HG02885 (cell line): Measurements from ENCODE around the gene RECK.
"Not testable (repeated sequence)": the region's sequence is repeated elsewhere in the genome, so short reads cannot be mapped to it uniquely, and the experiment has no call there.

Experiments
- ATAC-seq: cut with Tn5 transposase; IDR thresholded peaks from one replicate; pipeline ENCODE4 v1.9.1; 2021; ENCODE audit warnings: mild to moderate bottlenecking; ENCODE audit not compliant: unreplicated experiment, poor library complexity

Gene RECK

DNA sequence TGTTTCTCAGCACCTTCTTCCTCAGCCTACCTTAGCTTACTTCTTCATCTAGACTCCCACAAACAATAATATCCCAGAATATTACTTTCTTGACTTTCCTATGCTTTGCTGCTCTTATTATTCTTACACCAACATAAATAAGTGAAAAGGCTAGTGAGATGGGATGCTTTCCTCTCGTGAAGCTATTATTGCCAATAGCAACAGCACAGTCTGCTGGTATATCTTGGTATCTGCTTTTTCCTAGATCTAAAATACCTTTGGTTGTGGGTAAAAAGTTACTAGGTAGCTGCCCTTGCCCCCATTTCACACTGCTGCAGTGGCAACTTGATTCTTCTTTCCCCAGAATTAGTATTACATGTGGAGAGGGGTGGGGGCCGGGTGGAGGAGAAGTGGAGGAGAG, 73.7 kb downstream of the RECK start:
- ATAC-seq = no peak

DNA sequence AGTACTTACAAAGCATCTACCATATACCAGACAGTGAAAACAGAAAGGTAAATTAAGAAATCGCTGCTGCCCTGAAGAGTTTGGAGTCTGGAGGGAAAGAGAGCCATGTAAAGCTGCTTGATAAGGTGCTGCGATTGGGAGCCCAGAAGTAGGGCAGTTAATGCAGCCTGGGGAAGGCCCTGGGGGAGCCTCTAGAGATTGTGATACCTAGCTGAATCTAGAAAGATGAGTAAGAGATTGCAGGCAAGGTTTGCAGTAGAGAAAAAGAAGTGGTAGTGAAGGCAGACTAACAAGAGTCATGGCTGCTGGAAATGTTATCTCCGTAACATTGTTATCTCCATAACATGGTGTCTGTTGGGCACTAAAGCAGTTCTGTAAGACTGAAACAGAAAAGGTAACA, 75.8 kb downstream of the RECK start:
- no peak for ATAC-seq

DNA sequence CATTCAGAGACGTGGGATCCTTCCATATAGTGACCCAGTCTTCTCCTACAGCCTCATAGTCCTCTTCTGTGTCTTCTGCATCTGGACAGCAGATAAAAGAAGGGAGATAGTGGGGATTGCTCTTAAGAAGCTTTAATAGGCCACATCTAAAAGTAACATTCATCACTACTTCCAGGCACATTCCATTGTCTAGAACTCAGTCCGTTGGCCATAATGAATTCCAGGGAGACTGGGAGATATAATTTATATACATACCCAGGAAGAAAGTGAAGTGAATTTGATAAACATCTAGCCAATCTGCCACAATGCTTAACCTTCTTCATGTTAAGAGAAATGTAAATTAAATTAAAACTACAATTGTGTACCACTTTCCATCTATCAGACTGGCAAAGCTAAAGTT, 77.3 kb downstream of the RECK start:
- no peak for ATAC-seq

DNA sequence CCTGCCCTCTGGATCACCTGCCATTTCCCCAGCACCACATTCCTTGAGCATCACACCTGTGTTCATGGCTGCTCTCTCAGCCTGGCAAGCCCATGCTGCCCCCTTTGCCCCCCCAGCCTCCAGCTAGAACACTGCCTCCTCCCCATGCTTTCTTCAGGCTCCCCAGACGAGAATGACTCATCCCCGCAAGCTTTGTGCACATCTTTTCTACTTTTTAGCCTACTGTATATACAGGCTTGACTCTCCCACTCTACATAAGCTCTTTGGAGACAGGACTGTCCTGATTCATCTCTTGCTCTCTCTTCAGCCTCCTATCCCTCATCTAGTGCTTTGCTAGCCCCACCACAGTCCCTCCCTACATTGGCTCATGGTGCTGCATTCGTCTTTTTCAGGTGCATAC, 79.9 kb downstream of the RECK start:
- no peak for ATAC-seq

DNA sequence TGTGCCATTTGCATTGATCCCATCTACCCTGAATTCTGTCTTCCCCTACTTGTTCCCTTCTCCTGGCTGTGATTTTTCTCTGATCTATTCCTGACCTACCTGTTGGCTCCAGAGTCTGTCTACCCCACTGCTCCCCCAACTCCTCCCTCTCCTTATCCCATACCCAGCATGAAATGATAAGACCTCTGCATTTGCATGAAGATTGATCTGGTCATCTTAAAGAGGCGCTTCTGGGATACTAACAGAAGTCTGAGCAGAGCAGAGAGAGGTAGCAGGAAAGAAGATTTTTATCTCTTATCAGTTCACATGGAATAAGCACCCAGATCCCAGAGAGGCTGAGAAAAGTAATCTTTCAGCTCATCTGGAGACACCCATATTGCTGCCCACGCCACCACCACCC, 81.5 kb downstream of the RECK start:
- ATAC-seq = no peak

DNA sequence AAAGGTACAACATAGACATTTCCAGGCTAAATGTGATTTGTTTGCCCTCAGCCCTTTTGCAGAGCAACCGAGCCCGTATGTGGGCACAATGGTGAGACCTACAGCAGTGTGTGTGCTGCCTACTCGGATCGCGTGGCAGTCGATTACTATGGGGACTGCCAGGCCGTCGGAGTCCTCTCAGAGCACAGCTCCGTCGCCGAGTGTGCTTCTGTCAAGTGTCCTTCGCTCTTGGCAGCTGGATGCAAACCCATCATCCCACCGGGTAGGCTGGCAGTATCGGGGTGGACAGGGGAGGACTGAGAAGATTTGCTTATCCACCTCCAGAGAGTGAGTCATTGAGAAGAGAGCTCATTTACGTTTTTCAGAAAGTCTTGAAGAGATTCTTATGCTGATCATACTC, 82.0 kb downstream of the RECK start:
- no peak for ATAC-seq

DNA sequence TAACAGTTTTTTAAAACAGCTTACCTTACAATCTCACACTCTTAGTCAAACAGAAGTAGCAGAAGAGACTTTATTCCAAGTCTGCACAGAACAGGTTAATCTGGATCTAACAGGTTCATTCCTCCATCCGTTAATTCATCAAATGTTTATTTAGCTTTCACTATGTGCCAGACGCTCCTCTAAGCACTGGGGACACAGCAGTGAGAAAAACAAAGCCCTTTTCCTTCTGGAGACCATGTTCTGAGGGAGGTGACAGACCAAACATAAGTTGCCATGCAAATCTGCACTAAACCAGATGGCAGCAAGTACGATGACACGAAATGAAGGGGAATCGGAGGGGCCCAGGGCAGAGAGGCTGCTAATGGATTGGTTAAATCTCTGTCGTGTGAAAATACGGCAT, 82.8 kb downstream of the RECK start:
- ATAC-seq = no peak

DNA sequence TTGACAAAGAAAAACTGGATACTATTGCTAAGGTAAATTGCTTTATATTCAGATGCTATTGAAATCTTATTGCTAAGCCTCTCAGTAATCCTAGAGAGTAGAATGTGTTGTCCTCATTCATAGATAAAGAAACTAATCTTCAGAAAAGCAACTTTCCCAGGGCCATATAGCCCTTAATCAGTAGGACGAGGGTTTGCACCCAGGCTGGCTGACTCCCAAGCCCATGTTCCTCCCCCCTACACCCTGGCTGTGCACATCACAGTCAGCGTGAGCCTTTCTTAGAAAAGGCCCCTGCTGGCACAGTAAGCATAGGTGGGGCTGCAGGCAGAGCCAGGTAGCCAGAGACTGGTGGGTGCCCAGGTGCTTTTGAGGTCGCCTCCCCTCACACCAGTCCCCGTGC, 84.0 kb downstream of the RECK start:
- ATAC-seq = no peak

DNA sequence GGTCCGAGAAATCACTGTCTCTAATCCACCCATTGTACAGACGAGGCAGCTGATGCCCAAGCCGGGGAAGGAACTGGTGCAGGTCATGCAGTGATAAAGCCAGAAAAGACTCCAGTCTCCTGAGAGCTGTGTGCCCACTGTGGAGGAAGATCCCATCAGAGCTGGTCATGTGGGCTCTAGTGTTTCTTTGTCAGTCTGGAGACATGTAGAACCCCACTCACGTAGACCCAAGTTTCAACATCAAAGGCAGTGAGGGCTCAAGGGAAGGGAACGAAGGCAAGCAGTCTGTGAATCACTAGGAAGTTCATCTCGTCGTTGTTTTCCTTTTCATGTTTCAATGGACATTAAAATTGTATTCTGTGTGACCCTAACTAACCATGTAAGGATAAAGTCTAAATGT, 85.3 kb downstream of the RECK start:
- no peak for ATAC-seq

DNA sequence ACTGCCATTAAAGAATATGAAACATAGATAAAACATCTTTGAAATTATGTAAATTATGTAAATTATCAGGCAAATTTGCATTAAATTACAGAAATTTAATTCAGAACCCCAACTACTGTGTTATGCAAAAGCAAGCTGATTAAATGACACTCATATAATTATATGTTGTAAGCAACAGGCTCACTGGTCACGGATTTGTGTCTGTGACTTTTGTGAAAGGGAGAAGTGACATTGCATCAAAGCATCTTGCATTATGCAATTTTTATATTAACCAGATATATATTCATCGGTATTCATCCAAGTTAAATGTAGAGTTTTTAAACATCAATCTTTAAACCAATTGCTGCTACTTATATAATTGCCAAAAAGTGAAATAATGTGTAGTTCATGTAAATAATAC, 86.8 kb downstream of the RECK start:
- no peak for ATAC-seq

DNA sequence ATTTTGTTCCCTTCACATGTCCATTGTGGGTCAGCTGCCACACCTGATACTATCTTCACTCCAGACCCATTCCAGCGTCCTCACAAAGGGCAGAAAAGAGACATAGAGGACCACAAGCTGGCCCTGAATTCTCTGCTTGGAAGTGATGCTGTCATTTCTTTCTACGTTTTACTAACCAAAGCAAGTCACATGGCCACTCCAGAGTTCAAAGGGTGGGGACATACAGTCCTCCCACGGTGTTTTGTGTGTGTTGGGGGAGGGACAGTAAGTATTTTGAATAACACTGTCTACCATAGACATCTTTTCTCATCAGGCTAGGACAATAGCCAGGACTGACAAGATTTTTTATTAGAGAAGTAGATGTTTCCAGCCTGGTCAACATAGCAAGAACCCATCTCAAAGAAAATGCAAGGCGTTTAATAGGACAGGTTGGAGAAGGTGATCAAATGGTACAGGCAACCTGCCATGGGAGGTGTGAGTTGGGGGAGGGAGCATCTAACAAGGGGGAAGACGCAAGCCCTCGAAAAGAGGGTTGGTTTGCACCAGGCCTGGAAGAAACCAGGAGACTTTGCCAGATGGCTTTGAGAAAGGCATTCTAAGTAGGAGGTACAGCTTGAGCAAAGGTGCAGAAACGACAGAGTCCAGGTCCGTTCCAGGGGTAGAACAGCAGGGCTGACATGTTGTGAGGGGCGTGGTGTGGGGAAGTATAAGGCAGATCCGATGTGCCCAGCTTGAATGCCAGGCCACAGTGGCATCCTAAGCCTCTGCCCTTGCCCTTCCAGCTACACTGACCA, 88.5 kb downstream of the RECK start:
- no peak for ATAC-seq

DNA sequence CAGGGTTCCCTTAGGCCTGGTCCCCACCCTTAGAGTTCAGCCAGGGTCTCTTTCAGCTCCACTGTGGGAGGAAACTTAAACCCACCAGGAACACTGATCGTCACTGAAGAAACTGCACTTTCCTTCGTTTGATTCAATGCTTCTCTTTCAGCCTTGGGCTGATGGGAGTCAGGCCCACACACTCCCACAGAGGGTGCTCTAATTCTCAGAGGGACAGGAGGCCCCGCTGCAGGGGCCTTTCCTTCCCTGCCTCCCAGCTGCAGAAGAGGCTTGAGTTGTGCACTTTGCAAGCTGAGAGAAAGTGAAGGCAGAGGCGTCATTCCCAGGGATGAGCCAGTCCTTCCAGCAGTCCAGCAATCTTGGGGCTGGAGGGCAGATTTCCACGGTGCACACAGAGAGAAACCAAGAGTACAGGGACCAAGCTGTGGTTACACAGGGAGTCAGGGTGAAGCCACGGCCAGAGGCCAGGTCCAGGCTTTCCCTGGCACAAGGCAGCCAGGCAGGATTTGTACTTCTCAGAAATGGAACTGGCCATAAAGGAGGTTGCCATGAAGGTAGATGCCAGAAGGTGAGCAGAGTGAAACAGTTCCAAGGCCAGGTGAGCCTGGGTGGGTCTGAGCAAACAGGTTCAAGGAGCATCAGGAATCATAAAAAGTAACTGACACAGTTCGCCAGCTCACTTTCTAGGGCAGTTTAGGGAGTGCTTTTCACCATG, 89.5 kb downstream of the RECK start:
- ATAC-seq = no peak

DNA sequence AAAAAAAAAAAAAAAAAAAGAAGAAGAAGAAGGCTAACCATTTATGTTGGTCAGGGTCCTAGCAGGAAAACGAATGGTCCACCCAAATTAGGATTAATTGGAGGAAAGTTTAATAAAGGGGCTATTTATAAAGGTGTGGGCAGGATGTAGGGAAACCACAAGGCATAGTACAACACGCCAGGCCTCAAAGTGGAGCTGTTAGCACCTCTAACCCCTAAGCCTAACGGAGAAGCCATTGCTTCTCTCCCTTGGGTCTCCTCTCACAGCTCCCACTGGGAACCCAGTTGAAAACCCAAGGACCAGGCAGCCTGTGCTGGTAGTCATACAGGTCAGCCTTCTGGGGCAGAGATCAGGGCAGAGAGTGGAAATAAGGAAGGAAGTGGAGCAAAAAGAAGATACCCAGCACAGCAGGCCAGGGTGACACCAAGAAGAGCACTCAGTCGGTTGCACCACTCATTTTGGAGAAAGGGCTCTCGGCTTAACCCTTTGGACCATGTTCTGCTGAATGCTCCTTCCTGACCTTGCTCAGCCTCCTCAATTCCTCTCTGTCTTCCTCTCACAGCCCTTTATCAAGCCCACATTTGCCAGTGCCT, 91.0 kb downstream of the RECK start:
- no peak for ATAC-seq

DNA sequence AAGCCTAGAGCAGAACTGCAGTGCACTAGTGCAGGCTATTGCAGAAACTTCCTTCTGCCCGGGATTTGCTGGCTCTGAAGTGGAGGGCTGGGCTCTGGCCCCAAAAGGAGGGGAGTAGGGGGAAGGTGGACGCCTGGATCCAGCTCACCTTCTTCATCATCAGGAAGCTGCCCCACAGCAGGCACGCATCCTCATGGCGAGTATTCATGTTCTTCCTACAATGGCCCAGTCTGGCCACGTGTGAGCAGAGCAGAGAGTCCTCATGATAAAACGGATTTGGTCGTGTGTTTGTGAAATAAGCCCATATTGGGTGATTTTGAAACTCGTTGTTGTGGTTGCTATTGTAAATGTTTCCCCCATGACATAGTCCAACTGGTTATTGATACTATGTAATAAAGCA, 91.6 kb downstream of the RECK start:
- ATAC-seq = no peak

DNA sequence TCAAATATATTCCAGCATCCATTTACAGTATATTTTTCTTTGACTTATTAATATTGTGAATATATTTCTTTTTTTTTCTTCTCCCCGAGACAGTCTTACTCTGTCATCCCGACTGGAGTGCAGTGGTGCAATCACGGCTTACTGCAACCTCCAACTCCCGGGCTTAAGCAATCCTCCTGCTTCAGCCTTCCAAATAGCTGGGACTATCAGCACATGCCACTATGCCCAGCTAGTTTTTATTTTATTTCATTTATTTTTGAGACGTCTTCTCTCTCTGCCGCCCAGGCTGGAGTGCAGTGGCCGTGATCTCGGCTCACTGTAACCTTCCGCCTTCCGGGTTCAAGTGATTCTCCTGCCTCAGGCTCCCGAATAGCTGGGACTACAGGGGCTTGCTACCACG, 92.4 kb downstream of the RECK start:
- no peak for ATAC-seq

DNA sequence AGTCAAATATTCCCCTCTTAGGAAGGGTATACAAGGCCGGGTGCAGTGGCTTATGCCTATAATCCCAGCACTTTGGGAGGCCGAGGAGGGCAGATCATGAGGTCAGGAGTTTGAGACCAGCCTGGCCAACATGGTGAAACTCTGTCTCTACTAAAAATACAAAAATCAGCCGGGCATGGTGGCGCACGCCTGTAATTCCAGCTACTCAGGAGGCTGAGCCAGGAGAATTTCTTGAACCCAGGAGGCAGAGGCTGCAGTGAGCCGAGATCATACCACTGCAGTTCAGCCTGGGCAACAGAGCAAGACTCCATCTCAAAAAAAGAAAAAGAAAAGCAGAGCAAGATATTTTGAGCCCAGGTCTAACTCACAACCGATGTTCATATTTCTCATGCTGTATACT, 95.0 kb downstream of the RECK start:
- not testable (repeated sequence) for ATAC-seq

DNA sequence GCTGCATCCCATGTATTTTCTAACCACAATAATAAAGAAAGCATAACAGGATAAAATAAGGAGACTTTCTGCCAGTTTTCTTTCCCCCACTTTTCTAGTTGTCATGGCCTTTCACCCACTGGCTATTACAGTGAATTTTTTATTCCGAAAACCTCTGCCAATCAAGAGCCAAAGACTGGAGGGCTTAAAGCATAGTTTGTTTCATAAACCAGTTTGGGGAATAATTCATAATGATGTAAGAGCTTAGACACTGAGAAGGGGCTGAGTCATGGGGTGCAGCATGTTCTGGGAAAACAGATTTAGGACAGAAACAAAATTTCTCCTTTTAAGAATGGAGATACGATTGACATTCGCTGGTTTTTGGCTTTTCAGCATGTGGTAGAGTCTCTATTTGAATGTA, 95.4 kb downstream of the RECK start:
- ATAC-seq = no peak

DNA sequence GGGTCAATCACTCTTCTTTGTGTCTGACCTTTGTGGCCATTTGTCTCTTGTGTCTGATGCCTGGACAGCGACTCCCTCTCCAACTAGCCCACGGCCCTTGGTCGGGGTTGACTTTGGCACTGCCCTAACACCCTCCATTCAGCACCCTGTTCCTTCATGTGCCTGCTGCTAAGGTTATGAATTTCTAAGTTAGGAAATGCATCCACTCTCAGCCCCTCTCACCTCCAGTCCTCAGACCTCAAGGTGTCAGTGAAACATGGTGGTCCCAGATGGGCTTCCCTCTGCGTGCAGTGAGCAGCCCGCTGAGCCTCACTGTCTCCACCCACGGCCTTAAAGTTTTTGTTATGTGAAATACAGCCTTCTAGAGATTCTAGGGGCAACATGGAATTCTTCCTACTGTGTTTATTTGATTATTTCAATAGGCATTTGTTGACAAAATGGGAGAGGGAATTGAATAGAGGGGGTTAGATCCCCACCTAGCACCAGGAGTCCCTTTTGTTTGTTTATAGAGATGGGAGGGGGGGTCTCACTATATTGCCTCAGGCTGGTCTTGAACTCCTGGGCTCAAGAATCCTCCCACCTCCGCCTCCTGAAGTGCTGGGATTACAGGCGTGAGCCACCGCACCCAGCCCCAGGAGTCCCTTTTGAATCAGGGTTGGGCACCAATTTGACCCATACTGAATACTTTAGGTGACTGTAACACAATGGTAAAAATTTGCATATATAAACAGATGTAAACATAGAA, 98.2 kb downstream of the RECK start:
- no peak for ATAC-seq

DNA sequence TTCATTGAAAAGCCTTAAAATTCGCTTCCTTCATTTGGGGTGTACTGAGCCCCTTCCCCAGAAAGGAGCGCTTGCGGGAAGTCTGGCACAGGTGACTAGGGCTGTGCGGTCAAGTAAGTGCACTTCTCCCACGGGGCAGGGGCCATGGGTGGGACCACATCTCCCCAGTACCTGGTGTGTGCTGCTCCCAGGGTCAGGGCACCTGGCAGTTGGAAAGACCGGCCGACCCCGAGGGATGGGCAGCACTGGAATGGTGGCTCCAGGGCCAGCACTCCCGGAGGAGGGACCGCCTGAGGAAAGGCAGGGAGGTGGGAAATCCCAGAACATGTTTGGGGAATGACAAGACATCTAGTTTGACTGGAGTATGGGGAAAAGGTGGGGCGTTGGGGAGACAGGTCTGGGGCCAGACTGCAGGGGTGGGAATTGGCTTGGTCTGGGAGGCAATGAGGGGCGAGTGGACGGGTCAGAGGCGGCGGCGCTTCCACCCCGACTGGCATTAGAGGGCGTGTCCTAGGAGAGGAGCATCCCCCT, 99.1 kb downstream of the RECK start:
- no peak for ATAC-seq

DNA sequence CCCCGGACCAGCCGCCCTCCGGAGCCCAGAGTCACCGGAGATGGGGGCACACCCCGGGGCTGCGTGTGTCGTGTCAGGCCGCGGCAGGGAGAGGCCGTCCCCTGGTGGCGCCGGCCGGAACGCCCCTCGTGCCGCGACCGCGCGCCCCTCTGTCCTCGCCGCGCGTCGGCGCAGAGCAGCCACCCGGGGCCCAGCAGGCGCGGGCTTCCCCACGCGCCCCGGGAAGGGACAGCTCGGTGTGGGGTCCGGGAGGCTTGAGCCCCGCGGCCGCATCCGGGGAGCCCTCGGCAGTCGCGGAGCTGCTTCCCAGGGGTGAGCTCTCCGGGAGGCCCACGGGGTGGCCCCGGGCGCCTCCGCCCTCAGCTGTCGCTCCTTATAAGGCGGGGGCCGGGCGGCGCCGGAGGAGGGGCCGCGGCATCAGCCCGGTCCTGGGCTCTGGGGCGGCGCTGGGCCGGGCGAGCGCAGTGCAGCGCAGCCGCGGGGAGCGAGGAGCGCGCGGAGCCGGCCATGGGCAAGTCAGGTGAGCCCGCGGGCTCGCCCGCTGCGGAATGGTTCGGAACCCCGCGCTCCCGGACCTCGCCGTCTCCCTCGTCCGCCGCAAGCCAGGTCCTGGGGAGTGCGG, 99.7 kb downstream of the RECK start, which contains the start of gene GLIPR2:
TSS of gene GLIPR2 (plus strand) at position 462 of the 622 bp plus-strand sequence. CDS start at position 508, 46 bp downstream.
- ATAC-seq = peak; percentile 96
